Vagina (tissue), 2 donors: ENCODE measurements around the gene TMEM37. TPM values are rescaled to one million over a fixed set of nuclear protein-coding genes. Genes with fewer than 3 reads are reported as not detected.

Source experiments
- DNase-seq, 2 donors: peaks; one replicate each; pipeline ENCODE4 v3.0.0-alpha.2; 2017; ENCODE audit errors: extremely low spot score in 2 of 2
- H3K27ac ChIP-seq: fragments of 200-600 bp; sonication (generic); one replicate; pipeline ENCODE4 v1.5.1; 2019
- H3K27me3 ChIP-seq: fragments of 200-600 bp; sonication (generic); one replicate; pipeline ENCODE4 v1.5.1; 2019
- H3K36me3 ChIP-seq, 2 donors: fragments of 200-600 bp; sonication (generic); one replicate each; pipeline ENCODE4 v1.5.1; 2017 to 2019
- H3K4me1 ChIP-seq: fragments of 200-600 bp; sonication (generic); one replicate; pipeline ENCODE4 v1.5.1; 2019
- H3K4me3 ChIP-seq, 2 donors: fragments of 200-600 bp; sonication (generic); 1 replicate in 1 of 2; 2 replicates in 1 of 2; pipeline ENCODE4 v1.5.1; 2016 to 2019
- H3K9me3 ChIP-seq: fragments of 200-600 bp; sonication (generic); one replicate; pipeline ENCODE4 v1.5.1; 2019
- CTCF ChIP-seq, 3 experiments: fragments of 450-650 bp in 2 of 3; fragments of 200-600 bp in 1 of 3; sonication (generic) in 1 of 3; IDR thresholded peaks; one replicate each; pipeline ENCODE4 v1.5.1; 2017 to 2019; ENCODE audit warnings: antibody characterized with exemption in 3 of 3, mild to moderate bottlenecking in 2 of 3, moderate library complexity in 2 of 3
- POLR2A ChIP-seq, 2 donors: fragments of 450-650 bp; IDR thresholded peaks; one replicate each; pipeline ENCODE4 v1.6.1; 2017; ENCODE audit warnings: antibody characterized with exemption in 2 of 2, mild to moderate bottlenecking in 2 of 2, moderate library complexity in 2 of 2
- POLR2AphosphoS5 ChIP-seq, 2 donors: sonication (generic); formaldehyde crosslinking; IDR thresholded peaks; one replicate each; pipeline ENCODE4 v1.9.0; 2017; ENCODE audit warnings: antibody characterized with exemption in 2 of 2, mild to moderate bottlenecking in 2 of 2, low read depth in 1 of 2; ENCODE audit not compliant: insufficient read depth in 1 of 2
- intact Hi-C: fragments of 100-400 bp; cut with DNase I; formaldehyde crosslinking; loops from one replicate; pipeline ENCODE4 v1.15.1; 2023
- total RNA-seq: library from RNA; depleted of rRNA; stranded (reverse); fragments of >200 nt; gene quantifications from one replicate; pipeline ENCODE4 v1.2.3, GENCODE V29; 2016

The TMEM37 gene
- total RNA-seq, 1 donor from 2014 or later, result 3.2 TPM

GRCh38 chr2:119480184-119480583 is 48.5 kb downstream of the TMEM37 start:
- peak in 1 of 2 donors; percentile 14 for DNase-seq
- TF ChIP-seq POLR2A (IDR thresholded peaks at IDR 0.05) (no peak), CTCF (IDR thresholded peaks at IDR 0.05) (no peak), POLR2AphosphoS5 (IDR thresholded peaks at IDR 0.05; ENCODE audit: insufficient read depth in 1 of 2, low read depth in 1 of 2) (no peak)
- Histone ChIP-seq H3K9me3 (no peaks in the 10 kb centered on the region), H3K36me3 (no peaks in the 10 kb centered on the region), H3K4me3 (no peak overlapping the region), H3K4me1 (peaks cover 4% of the 10 kb centered on the region), H3K27me3 (no peaks in the 10 kb centered on the region), H3K27ac (no peak overlapping the region)
- intact Hi-C loops, result no loop called here

- no peak for TF ChIP-seq POLR2A (IDR thresholded peaks at IDR 0.05)
- no peak for TF ChIP-seq POLR2AphosphoS5 (IDR thresholded peaks at IDR 0.05; ENCODE audit: insufficient read depth in 1 of 2, low read depth in 1 of 2)
- TF ChIP-seq CTCF (IDR thresholded peaks at IDR 0.05), result no peak
- Histone ChIP-seq H3K27ac (no peak overlapping the region), H3K9me3 (no peaks in the 10 kb centered on the region), H3K27me3 (no peaks in the 10 kb centered on the region), H3K36me3 (no peaks in the 10 kb centered on the region), H3K4me3 (no peak overlapping the region), H3K4me1 (peaks cover 4% of the 10 kb centered on the region)
- intact Hi-C loops, result no loop called here
- DNase-seq, result peak; percentile 40 to 64
Measured at GRCh38 chr2:119480718-119481142, 49.1 kb downstream of the TMEM37 start.

GRCh38 chr2:119481501-119482455 is 50.1 kb downstream of the TMEM37 start:
- TF ChIP-seq POLR2A (IDR thresholded peaks at IDR 0.05) (no peak), POLR2AphosphoS5 (IDR thresholded peaks at IDR 0.05; ENCODE audit: insufficient read depth in 1 of 2, low read depth in 1 of 2) (no peak), CTCF (IDR thresholded peaks at IDR 0.05) (no peak)
- H3K4me1 ChIP-seq, result no peaks in the 10 kb centered on the region
- H3K36me3 ChIP-seq, result no peaks in the 10 kb centered on the region
- no peak overlapping the region for H3K4me3 ChIP-seq
- intact Hi-C loops, result no loop called here
- H3K27me3 ChIP-seq, result no peaks in the 10 kb centered on the region
- no peaks in the 10 kb centered on the region for H3K9me3 ChIP-seq
- no peak overlapping the region for H3K27ac ChIP-seq
- DNase-seq, result peak; percentile 52 to 96

- TF ChIP-seq POLR2AphosphoS5 (IDR thresholded peaks at IDR 0.05; ENCODE audit: insufficient read depth in 1 of 2, low read depth in 1 of 2), result no peak
- TF ChIP-seq POLR2A (IDR thresholded peaks at IDR 0.05), result no peak
- TF ChIP-seq CTCF (IDR thresholded peaks at IDR 0.05), result no peak
- H3K27me3 ChIP-seq, result no peaks in the 10 kb centered on the region
- DNase-seq, result peak; percentile 69 to 94
- intact Hi-C loops, result no loop called here
- H3K9me3 ChIP-seq, result no peaks in the 10 kb centered on the region
- no peaks in the 10 kb centered on the region for H3K4me1 ChIP-seq
- H3K27ac ChIP-seq, result no peak overlapping the region
- no peaks in the 10 kb centered on the region for H3K36me3 ChIP-seq
- no peak overlapping the region for H3K4me3 ChIP-seq
Measured at GRCh38 chr2:119482481-119483394, 51.1 kb downstream of the TMEM37 start.
